ENCODE results near the gene TDRKH. TPM values are rescaled to one million over a fixed set of nuclear protein-coding genes. Genes with fewer than 3 reads are reported as not detected.

TDRKH gene
- total and polyA plus RNA-seq, 3 donors from 2014 or later = 26.3 to 50.9 (median 31.5) TPM

DNA sequence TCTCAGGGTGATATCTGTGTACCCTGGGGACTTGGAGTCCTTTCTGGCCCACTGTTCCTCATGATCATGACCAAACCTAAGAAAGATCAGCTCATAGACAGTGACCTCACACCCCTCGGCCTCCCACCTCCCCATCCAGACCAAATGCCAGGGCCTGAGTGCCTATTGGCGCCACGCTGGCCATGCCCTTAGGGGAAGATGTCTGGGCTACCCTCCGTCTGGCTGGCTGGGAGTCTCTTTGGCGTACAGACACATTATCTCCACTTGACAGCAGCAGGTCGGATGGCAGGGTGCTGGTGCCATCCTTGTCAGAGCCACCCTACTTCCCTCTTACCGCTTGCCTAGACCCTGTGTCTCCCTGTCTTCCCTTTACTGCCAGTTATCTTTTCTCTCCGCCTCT, 32.9 kb upstream of the TDRKH start:
- 78 to 92% methylated on average over 8 of the region's 8 CpGs for WGBS, 2 donors
- intact Hi-C loops (cut with DNase I; ENCODE audit: low total_unique reads) = no loop called here
- TF ChIP-seq, protein P1, sequence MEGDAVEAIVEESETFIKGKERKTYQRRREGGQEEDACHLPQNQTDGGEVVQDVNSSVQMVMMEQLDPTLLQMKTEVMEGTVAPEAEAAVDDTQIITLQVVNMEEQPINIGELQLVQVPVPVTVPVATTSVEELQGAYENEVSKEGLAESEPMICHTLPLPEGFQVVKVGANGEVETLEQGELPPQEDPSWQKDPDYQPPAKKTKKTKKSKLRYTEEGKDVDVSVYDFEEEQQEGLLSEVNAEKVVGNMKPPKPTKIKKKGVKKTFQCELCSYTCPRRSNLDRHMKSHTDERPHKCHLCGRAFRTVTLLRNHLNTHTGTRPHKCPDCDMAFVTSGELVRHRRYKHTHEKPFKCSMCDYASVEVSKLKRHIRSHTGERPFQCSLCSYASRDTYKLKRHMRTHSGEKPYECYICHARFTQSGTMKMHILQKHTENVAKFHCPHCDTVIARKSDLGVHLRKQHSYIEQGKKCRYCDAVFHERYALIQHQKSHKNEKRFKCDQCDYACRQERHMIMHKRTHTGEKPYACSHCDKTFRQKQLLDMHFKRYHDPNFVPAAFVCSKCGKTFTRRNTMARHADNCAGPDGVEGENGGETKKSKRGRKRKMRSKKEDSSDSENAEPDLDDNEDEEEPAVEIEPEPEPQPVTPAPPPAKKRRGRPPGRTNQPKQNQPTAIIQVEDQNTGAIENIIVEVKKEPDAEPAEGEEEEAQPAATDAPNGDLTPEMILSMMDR (IDR thresholded peaks at IDR 0.05) = no peak
- TF ChIP-seq POLR2A (IDR thresholded peaks at IDR 0.05) = no peak
- Histone ChIP-seq H3K36me3 (ENCODE audit: low read depth, missing control alignments) (no peaks in the 10 kb centered on the region), H3K4me1 (peaks cover 27% of the 10 kb centered on the region), H3K27ac (no peak overlapping the region), H3K27me3 (no peaks in the 10 kb centered on the region), H3K9me3 (no peaks in the 10 kb centered on the region), H3K4me3 (no peak overlapping the region)
- DNase-seq = no peak

DNA sequence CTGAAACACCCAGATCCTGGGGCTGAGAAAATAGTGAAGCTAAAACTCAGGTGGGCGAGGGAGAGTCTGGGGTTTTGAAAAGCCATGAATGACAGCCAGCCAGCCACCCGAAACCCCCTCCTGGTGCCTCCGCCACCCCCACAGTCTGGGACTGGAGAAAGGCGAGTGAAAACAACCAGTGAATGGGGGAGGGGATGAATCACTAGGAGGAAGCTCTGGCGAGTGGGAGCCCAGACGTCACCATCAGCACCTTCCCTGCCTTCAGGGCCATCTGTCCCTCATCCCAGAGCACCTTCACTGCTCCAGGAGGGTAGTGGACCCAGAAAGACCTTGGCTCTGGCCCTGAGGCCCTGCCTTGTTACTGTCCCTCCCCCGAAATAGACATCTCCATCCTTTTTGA, 32.1 kb upstream of the TDRKH start:
- no peak for DNase-seq
- H3K27ac ChIP-seq = no peak overlapping the region
- no peaks in the 10 kb centered on the region for H3K36me3 ChIP-seq (ENCODE audit: low read depth, missing control alignments)
- no peak overlapping the region for H3K4me3 ChIP-seq
- 75 to 84% methylated on average over 5 to 7 of the region's 7 CpGs for WGBS, 2 donors
- H3K9me3 ChIP-seq = no peaks in the 10 kb centered on the region
- no peaks in the 10 kb centered on the region for H3K27me3 ChIP-seq
- TF ChIP-seq, protein P1 (IDR thresholded peaks at IDR 0.05) = no peak
- TF ChIP-seq POLR2A (IDR thresholded peaks at IDR 0.05) = no peak
- intact Hi-C loops (cut with DNase I; ENCODE audit: low total_unique reads) = no loop called here
- peaks cover 24% of the 10 kb centered on the region for H3K4me1 ChIP-seq

DNA sequence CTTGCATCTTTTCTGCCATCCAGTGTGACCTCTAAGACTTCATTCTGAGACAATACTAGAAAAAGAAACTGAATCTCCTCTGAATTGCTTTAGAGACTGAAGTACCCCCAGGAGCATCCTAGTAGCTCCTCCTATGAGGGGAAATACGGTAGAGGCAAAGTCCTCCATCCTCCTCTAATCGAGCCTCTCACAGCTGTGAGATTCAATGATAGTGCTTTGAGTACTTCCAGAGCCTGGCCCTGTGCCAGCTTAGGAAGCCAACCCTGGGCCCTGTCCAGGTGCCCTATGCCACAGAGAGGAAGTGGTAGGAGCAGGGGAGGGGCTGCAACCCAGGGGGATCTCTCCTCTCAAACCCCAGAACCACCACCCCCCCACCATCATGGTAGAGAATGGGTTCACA, 30.6 kb upstream of the TDRKH start:
- TF ChIP-seq, protein P1 (IDR thresholded peaks at IDR 0.05) = no peak
- no peak for TF ChIP-seq POLR2A (IDR thresholded peaks at IDR 0.05)
- H3K4me1 ChIP-seq = peaks cover 17% of the 10 kb centered on the region
- WGBS, 2 donors = 47 to 57% methylated on average over 2 of the region's 2 CpGs
- intact Hi-C loops (cut with DNase I; ENCODE audit: low total_unique reads) = no loop called here
- no peak for DNase-seq
- H3K27ac ChIP-seq = no peak overlapping the region
- H3K36me3 ChIP-seq (ENCODE audit: low read depth, missing control alignments) = no peaks in the 10 kb centered on the region
- no peaks in the 10 kb centered on the region for H3K9me3 ChIP-seq
- no peaks in the 10 kb centered on the region for H3K27me3 ChIP-seq
- H3K4me3 ChIP-seq = no peak overlapping the region

DNA sequence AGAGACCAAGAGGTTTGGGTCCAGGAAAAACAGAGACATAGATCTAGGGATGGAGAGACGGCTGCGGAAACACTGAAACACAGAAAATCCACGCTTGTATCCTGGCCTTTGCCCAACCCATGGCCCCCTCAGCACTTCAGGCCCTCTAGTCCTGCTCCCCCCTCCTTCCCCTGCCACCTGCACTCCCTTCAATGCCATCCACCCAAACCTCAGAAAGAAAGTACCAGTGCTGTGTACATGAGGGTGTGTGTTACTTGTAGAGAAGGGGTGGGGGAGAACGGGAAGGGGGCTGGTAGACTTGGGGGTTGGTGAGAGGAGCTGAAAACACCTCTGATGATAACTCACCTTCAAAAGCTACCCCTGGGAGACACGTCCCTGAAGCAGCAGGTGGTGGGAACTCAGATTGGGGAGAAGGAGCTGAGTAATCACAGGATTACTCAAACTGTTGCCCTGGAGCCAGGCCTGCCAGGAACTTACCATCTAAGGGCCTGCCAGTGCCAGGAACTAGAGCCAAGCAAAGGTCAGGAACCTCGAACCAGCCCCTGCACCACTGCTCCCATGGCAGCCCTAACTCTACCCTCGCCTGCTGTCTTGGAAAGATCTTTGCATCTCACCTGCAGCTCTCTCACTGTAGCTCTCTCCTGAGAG, 29.8 kb upstream of the TDRKH start:
- H3K4me1 ChIP-seq = peaks cover 9% of the 10 kb centered on the region
- H3K36me3 ChIP-seq (ENCODE audit: low read depth, missing control alignments) = no peaks in the 10 kb centered on the region
- no peak overlapping the region for H3K4me3 ChIP-seq
- TF ChIP-seq, protein P1 (IDR thresholded peaks at IDR 0.05) = no peak
- TF ChIP-seq POLR2A (IDR thresholded peaks at IDR 0.05) = no peak
- H3K27ac ChIP-seq = no peak overlapping the region
- H3K9me3 ChIP-seq = no peaks in the 10 kb centered on the region
- intact Hi-C loops (cut with DNase I; ENCODE audit: low total_unique reads) = no loop called here
- no peak for DNase-seq
- 85 to 87% methylated on average over 6 to 7 of the region's 7 CpGs for WGBS, 2 donors
- H3K27me3 ChIP-seq = no peaks in the 10 kb centered on the region

DNA sequence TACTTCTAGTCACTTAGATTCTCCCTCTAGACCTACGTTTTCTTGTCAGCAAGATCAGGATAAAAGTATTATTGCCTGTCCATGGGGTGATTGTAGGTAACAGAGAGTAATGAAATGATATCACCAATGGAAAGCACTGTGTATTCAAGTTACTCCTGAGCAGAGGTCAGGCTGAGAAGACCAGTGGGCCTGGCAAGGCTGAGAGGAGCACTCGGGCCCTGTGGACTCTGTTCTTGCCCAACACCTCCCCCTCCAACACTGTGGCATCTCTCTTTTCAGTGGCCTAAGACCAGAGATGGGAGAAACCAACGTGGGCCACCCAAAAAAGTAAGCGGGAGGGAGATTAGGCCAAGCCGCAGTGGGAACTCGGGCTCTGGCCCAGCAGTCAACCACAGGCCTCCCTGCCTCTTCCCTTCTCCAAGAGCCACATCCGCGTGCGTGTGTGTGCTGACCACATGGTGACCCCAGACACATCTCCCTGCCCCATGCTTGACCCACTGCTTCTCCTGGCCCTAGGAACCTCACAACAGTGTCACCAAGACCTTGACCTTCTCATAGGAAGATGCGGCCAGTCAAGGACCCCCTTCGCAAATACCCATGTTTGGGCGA, 29.0 kb upstream of the TDRKH start:
- no peak overlapping the region for H3K27ac ChIP-seq
- no peak overlapping the region for H3K4me3 ChIP-seq
- no peaks in the 10 kb centered on the region for H3K27me3 ChIP-seq
- no peak for DNase-seq
- no peak for TF ChIP-seq POLR2A (IDR thresholded peaks at IDR 0.05)
- TF ChIP-seq, protein P1 (IDR thresholded peaks at IDR 0.05) = no peak
- no peaks in the 10 kb centered on the region for H3K36me3 ChIP-seq (ENCODE audit: low read depth, missing control alignments)
- WGBS, 2 donors = 77 to 91% methylated on average over 12 of the region's 12 CpGs
- intact Hi-C loops (cut with DNase I; ENCODE audit: low total_unique reads) = no loop called here
- peaks cover under 1% of the 10 kb centered on the region for H3K4me1 ChIP-seq
- H3K9me3 ChIP-seq = no peaks in the 10 kb centered on the region

Measured in testis (tissue), 3 donors.